ENCODE results near the gene ZBTB46. TPM values are rescaled to one million over a fixed set of nuclear protein-coding genes. Genes with fewer than 3 reads are reported as not detected.

Gene ZBTB46
- total RNA-seq, 5 donors from 2014 or later (not counting 1 experiment from before 2014, with no cell fraction given), result 0.20 to 0.95 (median 0.30) TPM

- WGBS (ENCODE audit: insufficient coverage), result 68% methylated on average over 49 of the region's 67 CpGs
- peaks cover 2 to 6% (median 3%) of the 10 kb centered on the region in 3 donors for H3K4me1 Mint-ChIP-seq
- H3K36me3 Mint-ChIP-seq, result no peaks in the 10 kb centered on the region
- H3K4me3 Mint-ChIP-seq, result no peak overlapping the region
- peaks cover 0 to 13% of the 10 kb centered on the region in 2 experiments for H3K27me3 ChIP-seq (replicated peaks in 1 of 2; ENCODE audit: control insufficient read depth in 2 of 2, extremely low read depth in 1 of 2, insufficient read depth in 2 of 2, low read length in 1 of 2)
- no peak overlapping the region for H3K27ac Mint-ChIP-seq
- H3K4me1 ChIP-seq (ENCODE audit: control insufficient read depth in 1 of 2, extremely low read depth in 1 of 2, insufficient read depth in 2 of 2, low read length in 2 of 2), result peaks cover 3 to 16% of the 10 kb centered on the region in 2 experiments
- no peak overlapping the region for H3K27ac ChIP-seq (ENCODE audit: low read length)
- CTCF ChIA-PET, result no interaction called here
- DNase-seq (peak in 11 of 35 experiments; percentile 15 to 52 (median 26)), ATAC-seq (replicated peaks in 1 of 4) (peak in 2 of 4 experiments; percentile 41 to 58)
- POLR2A ChIA-PET, result no interaction called here
- H3K27me3 Mint-ChIP-seq, result no peaks in the 10 kb centered on the region
- H3K36me3 ChIP-seq (ENCODE audit: control insufficient read depth in 2 of 2, extremely low read depth in 1 of 2, insufficient read depth in 1 of 2, low read length in 1 of 2), result no peaks in the 10 kb centered on the region
- H3K4me3 ChIP-seq (ENCODE audit: control insufficient read depth in 1 of 2, extremely low read depth in 1 of 2, low read length in 1 of 2), result no peak overlapping the region
- no peaks in the 10 kb centered on the region for H3K9me3 Mint-ChIP-seq
- no peaks in the 10 kb centered on the region for H3K9me3 ChIP-seq
These were observed 55.7 kb downstream of the ZBTB46 start for GRCh38 chr20:63775096-63775978.

DNA sequence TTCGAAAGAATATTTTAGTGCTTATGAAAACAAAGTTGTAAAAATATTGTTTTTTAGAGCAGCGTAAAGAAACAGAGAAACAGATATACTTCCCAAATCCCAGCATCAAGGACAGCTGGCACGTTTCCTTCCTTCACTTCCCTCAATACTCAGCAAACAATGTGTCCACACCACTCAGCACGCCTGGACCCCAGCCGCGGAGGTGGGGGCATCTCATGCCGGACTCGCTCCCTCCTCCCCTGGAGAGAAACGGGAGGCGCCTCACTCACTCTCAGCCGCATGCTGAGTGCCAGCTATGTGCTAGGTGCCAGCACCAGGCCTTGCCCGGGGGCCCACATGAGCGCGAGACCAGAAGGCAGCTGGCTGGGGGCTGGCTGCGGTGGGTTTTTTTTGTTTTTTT is 56.8 kb downstream of the ZBTB46 start:
- H3K9me3 ChIP-seq, result no peaks in the 10 kb centered on the region
- H3K36me3 ChIP-seq (ENCODE audit: control insufficient read depth in 2 of 2, extremely low read depth in 1 of 2, insufficient read depth in 1 of 2, low read length in 1 of 2), result no peaks in the 10 kb centered on the region
- ChIA-PET POLR2A (interaction anchor here in 1 of 2 donors (0.7 kb wide), 1 partner anchor 247 kb away, joined by 5 read pairs; no protein-coding TSS in a partner anchor), CTCF (no interaction called here)
- no peak for ATAC-seq (replicated peaks in 1 of 4)
- no CpG with 5 or more reads among the region's 15 CpGs for WGBS (ENCODE audit: insufficient coverage)
- no peak overlapping the region for H3K27ac ChIP-seq (ENCODE audit: low read length)
- H3K27me3 ChIP-seq (replicated peaks in 1 of 2; ENCODE audit: control insufficient read depth in 2 of 2, extremely low read depth in 1 of 2, insufficient read depth in 2 of 2, low read length in 1 of 2), result peaks cover 0 to 21% of the 10 kb centered on the region in 2 experiments
- Mint-ChIP-seq H3K9me3 (no peaks in the 10 kb centered on the region), H3K36me3 (no peaks in the 10 kb centered on the region), H3K4me1 (peaks cover 2 to 6% (median 3%) of the 10 kb centered on the region in 3 donors), H3K4me3 (peak overlapping the region in 1 of 3 donors; percentile 35), H3K27me3 (no peaks in the 10 kb centered on the region), H3K27ac (no peak overlapping the region)
- peaks cover 3 to 16% of the 10 kb centered on the region in 2 experiments for H3K4me1 ChIP-seq (ENCODE audit: control insufficient read depth in 1 of 2, extremely low read depth in 1 of 2, insufficient read depth in 2 of 2, low read length in 2 of 2)
- no peak for DNase-seq
- no peak overlapping the region for H3K4me3 ChIP-seq (ENCODE audit: control insufficient read depth in 1 of 2, extremely low read depth in 1 of 2, low read length in 1 of 2)

- Histone ChIP-seq H3K4me1 (ENCODE audit: control insufficient read depth in 1 of 2, extremely low read depth in 1 of 2, insufficient read depth in 2 of 2, low read length in 2 of 2) (peaks cover 3 to 16% of the 10 kb centered on the region in 2 experiments), H3K4me3 (ENCODE audit: control insufficient read depth in 1 of 2, extremely low read depth in 1 of 2, low read length in 1 of 2) (no peak overlapping the region), H3K27me3 (replicated peaks in 1 of 2; ENCODE audit: control insufficient read depth in 2 of 2, extremely low read depth in 1 of 2, insufficient read depth in 2 of 2, low read length in 1 of 2) (peaks cover 0 to 21% of the 10 kb centered on the region in 2 experiments), H3K9me3 (no peaks in the 10 kb centered on the region), H3K27ac (ENCODE audit: low read length) (no peak overlapping the region), H3K36me3 (ENCODE audit: control insufficient read depth in 2 of 2, extremely low read depth in 1 of 2, insufficient read depth in 1 of 2, low read length in 1 of 2) (no peaks in the 10 kb centered on the region)
- no peak overlapping the region for H3K27ac Mint-ChIP-seq
- H3K9me3 Mint-ChIP-seq, result no peaks in the 10 kb centered on the region
- DNase-seq (no peak), ATAC-seq (replicated peaks in 1 of 4) (peak in 1 of 4 experiments; percentile 26)
- ChIA-PET CTCF (no interaction called here), POLR2A (interaction anchor here in 1 of 2 donors (0.7 kb wide), 1 partner anchor 247 kb away, joined by 5 read pairs; no protein-coding TSS in a partner anchor)
- WGBS (ENCODE audit: insufficient coverage), result 82% methylated on average over 25 of the region's 33 CpGs
- no peaks in the 10 kb centered on the region for H3K27me3 Mint-ChIP-seq
- no peaks in the 10 kb centered on the region for H3K36me3 Mint-ChIP-seq
- H3K4me1 Mint-ChIP-seq, result peaks cover 2 to 6% (median 3%) of the 10 kb centered on the region in 3 donors
- H3K4me3 Mint-ChIP-seq, result peak overlapping the region in 1 of 3 donors; percentile 35
These were observed 57.4 kb downstream of the ZBTB46 start for GRCh38 chr20:63773571-63774241.

GRCh38 chr20:63772781-63773518 is 58.1 kb downstream of the ZBTB46 start:
- Mint-ChIP-seq H3K27ac (no peak overlapping the region), H3K9me3 (no peaks in the 10 kb centered on the region), H3K27me3 (no peaks in the 10 kb centered on the region), H3K4me1 (peaks cover 2 to 6% (median 3%) of the 10 kb centered on the region in 3 donors), H3K4me3 (no peak overlapping the region), H3K36me3 (no peaks in the 10 kb centered on the region)
- Histone ChIP-seq H3K4me1 (ENCODE audit: control insufficient read depth in 1 of 2, extremely low read depth in 1 of 2, insufficient read depth in 2 of 2, low read length in 2 of 2) (peaks cover 3 to 16% of the 10 kb centered on the region in 2 experiments), H3K27me3 (replicated peaks in 1 of 2; ENCODE audit: control insufficient read depth in 2 of 2, extremely low read depth in 1 of 2, insufficient read depth in 2 of 2, low read length in 1 of 2) (peaks cover 0 to 21% of the 10 kb centered on the region in 2 experiments), H3K36me3 (ENCODE audit: control insufficient read depth in 2 of 2, extremely low read depth in 1 of 2, insufficient read depth in 1 of 2, low read length in 1 of 2) (no peaks in the 10 kb centered on the region), H3K4me3 (ENCODE audit: control insufficient read depth in 1 of 2, extremely low read depth in 1 of 2, low read length in 1 of 2) (no peak overlapping the region), H3K27ac (ENCODE audit: low read length) (no peak overlapping the region), H3K9me3 (no peaks in the 10 kb centered on the region)
- DNase-seq, result no peak
- ATAC-seq (replicated peaks in 1 of 4), result no peak
- WGBS (ENCODE audit: insufficient coverage), result 85% methylated on average over 15 of the region's 20 CpGs
- ChIA-PET POLR2A (no interaction called here), CTCF (interaction anchor here in 1 of 2 donors (0.7 kb wide), 1 partner anchor 135 kb away, joined by 3 read pairs; no protein-coding TSS in a partner anchor)

GRCh38 chr20:63771046-63771707 is 59.9 kb downstream of the ZBTB46 start:
- no peak overlapping the region for H3K27ac Mint-ChIP-seq
- no peak overlapping the region for H3K27ac ChIP-seq (ENCODE audit: low read length)
- no peak overlapping the region for H3K4me3 ChIP-seq (ENCODE audit: control insufficient read depth in 1 of 2, extremely low read depth in 1 of 2, low read length in 1 of 2)
- peaks cover 3 to 16% of the 10 kb centered on the region in 2 experiments for H3K4me1 ChIP-seq (ENCODE audit: control insufficient read depth in 1 of 2, extremely low read depth in 1 of 2, insufficient read depth in 2 of 2, low read length in 2 of 2)
- WGBS (ENCODE audit: insufficient coverage), result 95% methylated on average over 32 of the region's 52 CpGs
- no peaks in the 10 kb centered on the region for H3K9me3 ChIP-seq
- H3K4me1 Mint-ChIP-seq, result peaks cover 2 to 6% (median 3%) of the 10 kb centered on the region in 3 donors
- POLR2A ChIA-PET, result no interaction called here
- no peak overlapping the region for H3K4me3 Mint-ChIP-seq
- CTCF ChIA-PET, result no interaction called here
- DNase-seq (no peak), ATAC-seq (replicated peaks in 1 of 4) (no peak)
- H3K36me3 ChIP-seq (ENCODE audit: control insufficient read depth in 2 of 2, extremely low read depth in 1 of 2, insufficient read depth in 1 of 2, low read length in 1 of 2), result no peaks in the 10 kb centered on the region
- no peaks in the 10 kb centered on the region for H3K36me3 Mint-ChIP-seq
- no peaks in the 10 kb centered on the region for H3K27me3 Mint-ChIP-seq
- H3K9me3 Mint-ChIP-seq, result no peaks in the 10 kb centered on the region
- H3K27me3 ChIP-seq (replicated peaks in 1 of 2; ENCODE audit: control insufficient read depth in 2 of 2, extremely low read depth in 1 of 2, insufficient read depth in 2 of 2, low read length in 1 of 2), result peaks cover 0 to 35% of the 10 kb centered on the region in 2 experiments
